ENCODE data around the gene NCF2. TPM values are rescaled to one million over a fixed set of nuclear protein-coding genes. Genes with fewer than 3 reads are reported as not detected.

The NCF2 gene
- total RNA-seq, 1 experiment from 2014 or later = 31.3 TPM

- H3K79me2 ChIP-seq (ENCODE audit: low read length) = no peaks in the 10 kb centered on the region
- DNase-seq (no peak), ATAC-seq (no peak)
- no TSS peak for BruUV-seq (replicated peaks)
- H3K36me3 ChIP-seq (ENCODE audit: low read depth, low read length) = peaks cover 65% of the 10 kb centered on the region
- no peaks in the 10 kb centered on the region for H3K27me3 ChIP-seq (ENCODE audit: low read length)
- H3K4me2 ChIP-seq (ENCODE audit: low read length) = no peak overlapping the region
- CTCF ChIA-PET = no interaction called here
- POLR2A ChIA-PET (ENCODE audit: unreplicated experiment) = no interaction called here
- no peak overlapping the region for H2AFZ ChIP-seq (ENCODE audit: low read length)
- H3K9me3 ChIP-seq (ENCODE audit: low read length) = no peaks in the 10 kb centered on the region
- intact Hi-C loops (cut with micrococcal nuclease) = no loop called here
- H3K9me2 ChIP-seq (replicated peaks; ENCODE audit: low read length) = no peaks in the 10 kb centered on the region
- H4K20me1 ChIP-seq (ENCODE audit: low read length) = no peaks in the 10 kb centered on the region
- no peak overlapping the region for H3K4me3 ChIP-seq (ENCODE audit: low read length)
- no peak overlapping the region for H3K9ac ChIP-seq (ENCODE audit: low read length)
- H3K4me1 ChIP-seq (ENCODE audit: insufficient read depth, low read length) = 0 out of 2 replicates have a peak, but pooled peaks cover 4% of the 10 kb centered on the region
- H3K27ac ChIP-seq (ENCODE audit: low read length) = no peak overlapping the region
- TF ChIP-seq CTCF (conservative IDR thresholded peaks at IDR 0.05; ENCODE audit: low read depth, low read length) (no peak), EZH2 (IDR thresholded peaks at IDR 0.05; ENCODE audit: low read length, unreplicated experiment) (no peak), EZH2phosphoT487 (IDR thresholded peaks at IDR 0.05; ENCODE audit: borderline replicate concordance, low read length) (no peak)
- peaks cover 5% of the 10 kb centered on the region for H3F3A ChIP-seq (ENCODE audit: low read length, unreplicated experiment)
Observed at GRCh38 chr1:183546427-183546826, 43.8 kb downstream of the NCF2 start.

GRCh38 chr1:183544598-183545297, 45.5 kb downstream of the NCF2 start:
- H3K9me3 ChIP-seq (ENCODE audit: low read length) = no peaks in the 10 kb centered on the region
- no peak overlapping the region for H2AFZ ChIP-seq (ENCODE audit: low read length)
- ATAC-seq (no peak), DNase-seq (no peak)
- H3K9me2 ChIP-seq (replicated peaks; ENCODE audit: low read length) = no peaks in the 10 kb centered on the region
- TF ChIP-seq CTCF (conservative IDR thresholded peaks at IDR 0.05; ENCODE audit: low read depth, low read length) = no peak
- H3F3A ChIP-seq (ENCODE audit: low read length, unreplicated experiment) = peaks cover 5% of the 10 kb centered on the region
- BruUV-seq (replicated peaks) = TSS peak; percentile 21
- ChIA-PET POLR2A (ENCODE audit: unreplicated experiment) (no interaction called here), CTCF (no interaction called here)
- H3K4me2 ChIP-seq (ENCODE audit: low read length) = no peak overlapping the region
- intact Hi-C loops (cut with micrococcal nuclease) = no loop called here
- no peak overlapping the region for H3K9ac ChIP-seq (ENCODE audit: low read length)
- H3K79me2 ChIP-seq (ENCODE audit: low read length) = no peaks in the 10 kb centered on the region
- H3K36me3 ChIP-seq (ENCODE audit: low read depth, low read length) = peaks cover 67% of the 10 kb centered on the region
- 0 out of 2 replicates have a peak, but pooled peaks cover 4% of the 10 kb centered on the region for H3K4me1 ChIP-seq (ENCODE audit: insufficient read depth, low read length)
- no peaks in the 10 kb centered on the region for H3K27me3 ChIP-seq (ENCODE audit: low read length)
- H3K27ac ChIP-seq (ENCODE audit: low read length) = no peak overlapping the region
- H3K4me3 ChIP-seq (ENCODE audit: low read length) = no peak overlapping the region
- no peaks in the 10 kb centered on the region for H4K20me1 ChIP-seq (ENCODE audit: low read length)

GRCh38 chr1:183543619-183544204, 46.5 kb downstream of the NCF2 start:
- 0 out of 2 replicates have a peak, but pooled peaks cover 4% of the 10 kb centered on the region for H3K4me1 ChIP-seq (ENCODE audit: insufficient read depth, low read length)
- H4K20me1 ChIP-seq (ENCODE audit: low read length) = no peaks in the 10 kb centered on the region
- no peaks in the 10 kb centered on the region for H3K79me2 ChIP-seq (ENCODE audit: low read length)
- POLR2A ChIA-PET (ENCODE audit: unreplicated experiment) = no interaction called here
- H3F3A ChIP-seq (ENCODE audit: low read length, unreplicated experiment) = peaks cover 5% of the 10 kb centered on the region
- DNase-seq = peak; percentile 66
- no peaks in the 10 kb centered on the region for H3K27me3 ChIP-seq (ENCODE audit: low read length)
- ATAC-seq = peak; percentile 97
- H3K27ac ChIP-seq (ENCODE audit: low read length) = no peak overlapping the region
- TF ChIP-seq EZH2 (IDR thresholded peaks at IDR 0.05; ENCODE audit: low read length, unreplicated experiment) = no peak
- TF ChIP-seq CTCF (conservative IDR thresholded peaks at IDR 0.05; ENCODE audit: low read depth, low read length) = peak; percentile 74
- TF ChIP-seq EZH2phosphoT487 (IDR thresholded peaks at IDR 0.05; ENCODE audit: borderline replicate concordance, low read length) = no peak
- H3K4me2 ChIP-seq (ENCODE audit: low read length) = no peak overlapping the region
- CTCF ChIA-PET = no interaction called here
- no TSS peak for BruUV-seq (replicated peaks)
- no peak overlapping the region for H3K4me3 ChIP-seq (ENCODE audit: low read length)
- H3K9ac ChIP-seq (ENCODE audit: low read length) = no peak overlapping the region
- no peaks in the 10 kb centered on the region for H3K9me2 ChIP-seq (replicated peaks; ENCODE audit: low read length)
- peaks cover 62% of the 10 kb centered on the region for H3K36me3 ChIP-seq (ENCODE audit: low read depth, low read length)
- H3K9me3 ChIP-seq (ENCODE audit: low read length) = no peaks in the 10 kb centered on the region
- intact Hi-C loops (cut with micrococcal nuclease) = loop anchor here (1.0 to 2.0 kb wide), 3 partner anchors 37 to 263 kb away; no protein-coding TSS in a partner anchor
- no peak overlapping the region for H2AFZ ChIP-seq (ENCODE audit: low read length)

Data from PC-3 (cell line).